Measurements from ENCODE around the gene ARMC5. TPM values are rescaled to one million over a fixed set of nuclear protein-coding genes. Genes with fewer than 3 reads are reported as not detected.

Gene ARMC5
- total RNA-seq, 2 donors from 2014 or later = 8.8 to 10.8 TPM

- no peaks in the 10 kb centered on the region for H3K27me3 ChIP-seq (replicated peaks; ENCODE audit: insufficient read depth)
- no peak overlapping the region for H3K4me3 ChIP-seq
- H3K4me1 ChIP-seq (ENCODE audit: control insufficient read depth in 1 of 2, low read depth in 2 of 2) = peaks cover 6 to 16% of the 10 kb centered on the region in 2 donors
- ATAC-seq (ENCODE audit: insufficient number of reproducible peaks, low FRiP score, low read depth) (no peak), DNase-seq (ENCODE audit: low spot score) (no peak)
- no peaks in the 10 kb centered on the region for H3K9me3 ChIP-seq
- H3K36me3 ChIP-seq = peaks cover 27% of the 10 kb centered on the region
- no peak overlapping the region for H3K27ac ChIP-seq
- TF ChIP-seq, protein P1, sequence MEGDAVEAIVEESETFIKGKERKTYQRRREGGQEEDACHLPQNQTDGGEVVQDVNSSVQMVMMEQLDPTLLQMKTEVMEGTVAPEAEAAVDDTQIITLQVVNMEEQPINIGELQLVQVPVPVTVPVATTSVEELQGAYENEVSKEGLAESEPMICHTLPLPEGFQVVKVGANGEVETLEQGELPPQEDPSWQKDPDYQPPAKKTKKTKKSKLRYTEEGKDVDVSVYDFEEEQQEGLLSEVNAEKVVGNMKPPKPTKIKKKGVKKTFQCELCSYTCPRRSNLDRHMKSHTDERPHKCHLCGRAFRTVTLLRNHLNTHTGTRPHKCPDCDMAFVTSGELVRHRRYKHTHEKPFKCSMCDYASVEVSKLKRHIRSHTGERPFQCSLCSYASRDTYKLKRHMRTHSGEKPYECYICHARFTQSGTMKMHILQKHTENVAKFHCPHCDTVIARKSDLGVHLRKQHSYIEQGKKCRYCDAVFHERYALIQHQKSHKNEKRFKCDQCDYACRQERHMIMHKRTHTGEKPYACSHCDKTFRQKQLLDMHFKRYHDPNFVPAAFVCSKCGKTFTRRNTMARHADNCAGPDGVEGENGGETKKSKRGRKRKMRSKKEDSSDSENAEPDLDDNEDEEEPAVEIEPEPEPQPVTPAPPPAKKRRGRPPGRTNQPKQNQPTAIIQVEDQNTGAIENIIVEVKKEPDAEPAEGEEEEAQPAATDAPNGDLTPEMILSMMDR (IDR thresholded peaks at IDR 0.05) = no peak
These were observed 30.6 kb downstream of the ARMC5 start for GRCh38 chr16:31489616-31490584.

DNA sequence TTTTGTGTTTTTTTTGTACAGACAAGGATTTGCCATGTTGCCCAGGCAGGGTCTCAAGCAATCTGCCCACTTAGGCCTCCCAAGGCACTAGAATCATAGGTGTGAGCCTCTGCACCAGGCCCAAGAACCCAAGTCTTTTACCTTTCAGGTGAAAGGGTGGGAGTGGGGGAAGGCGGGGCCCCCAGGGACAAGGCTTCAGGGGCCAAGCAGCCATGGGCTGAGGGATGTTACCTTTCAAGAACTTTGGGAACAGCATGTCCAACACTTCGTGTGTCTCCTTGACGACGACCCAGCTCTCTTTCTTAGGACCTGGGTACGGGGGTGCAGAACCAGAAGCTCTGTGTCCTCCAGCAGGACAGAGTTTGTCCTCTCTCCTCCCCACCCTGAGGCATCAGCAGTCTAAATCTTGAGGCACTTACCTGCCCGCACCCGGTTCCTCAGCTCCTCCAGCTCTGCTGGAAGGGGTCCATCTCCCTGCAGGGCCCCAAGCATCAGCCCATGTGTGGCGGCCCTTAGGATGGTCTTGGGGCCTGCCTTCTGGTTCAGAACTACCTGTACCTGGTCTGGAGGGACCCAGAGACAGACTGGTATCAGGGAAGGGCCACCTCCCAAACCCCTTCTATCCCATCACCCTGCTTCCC is 32.6 kb downstream of the ARMC5 start:
- Histone ChIP-seq H3K36me3 (peaks cover 36% of the 10 kb centered on the region), H3K27ac (no peak overlapping the region), H3K4me1 (ENCODE audit: control insufficient read depth in 1 of 2, low read depth in 2 of 2) (peaks cover 6 to 16% of the 10 kb centered on the region in 2 donors), H3K4me3 (no peak overlapping the region), H3K27me3 (replicated peaks; ENCODE audit: insufficient read depth) (no peaks in the 10 kb centered on the region), H3K9me3 (no peaks in the 10 kb centered on the region)
- ATAC-seq (ENCODE audit: insufficient number of reproducible peaks, low FRiP score, low read depth) = no peak
- TF ChIP-seq, protein P1 (IDR thresholded peaks at IDR 0.05) = no peak
- DNase-seq (ENCODE audit: low spot score) = no peak

DNA sequence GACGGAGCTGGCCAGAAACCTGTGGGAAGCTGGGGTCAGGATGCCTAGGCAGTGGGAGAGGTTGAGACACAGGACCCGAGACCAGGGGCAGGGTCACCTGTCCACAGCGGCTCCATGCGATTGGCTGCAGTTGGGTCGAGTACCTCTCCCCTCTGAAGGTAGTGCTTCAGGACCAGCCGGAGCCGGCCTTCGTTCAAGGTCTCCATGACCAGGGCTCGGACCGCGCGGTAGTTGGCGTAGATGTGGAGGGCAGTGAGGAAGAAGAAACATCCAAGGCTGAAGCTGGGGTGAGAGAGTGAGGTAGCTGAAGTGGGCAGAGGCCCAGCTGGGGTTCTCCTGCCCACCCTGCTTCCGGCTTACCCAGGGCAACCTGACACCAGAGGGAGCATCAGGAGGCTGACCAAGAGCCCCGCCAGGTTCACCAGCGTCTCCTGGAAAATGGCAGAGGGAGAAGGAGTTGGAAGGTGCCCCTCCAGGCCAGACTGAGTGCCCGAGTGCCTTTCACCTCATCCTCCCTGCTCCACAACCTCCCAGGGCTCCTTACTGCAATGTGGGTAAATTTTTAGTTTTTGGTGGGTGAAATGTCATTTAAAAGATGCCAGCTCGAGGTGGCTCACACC is 34.3 kb downstream of the ARMC5 start:
- H3K4me3 ChIP-seq = no peak overlapping the region
- no peak overlapping the region for H3K27ac ChIP-seq
- H3K27me3 ChIP-seq (replicated peaks; ENCODE audit: insufficient read depth) = no peaks in the 10 kb centered on the region
- TF ChIP-seq, protein P1 (IDR thresholded peaks at IDR 0.05) = no peak
- H3K36me3 ChIP-seq = peaks cover 37% of the 10 kb centered on the region
- no peaks in the 10 kb centered on the region for H3K9me3 ChIP-seq
- peaks cover 0 to under 1% of the 10 kb centered on the region in 2 donors for H3K4me1 ChIP-seq (ENCODE audit: control insufficient read depth in 1 of 2, low read depth in 2 of 2)
- ATAC-seq (ENCODE audit: insufficient number of reproducible peaks, low FRiP score, low read depth) (no peak), DNase-seq (ENCODE audit: low spot score) (no peak)

DNA sequence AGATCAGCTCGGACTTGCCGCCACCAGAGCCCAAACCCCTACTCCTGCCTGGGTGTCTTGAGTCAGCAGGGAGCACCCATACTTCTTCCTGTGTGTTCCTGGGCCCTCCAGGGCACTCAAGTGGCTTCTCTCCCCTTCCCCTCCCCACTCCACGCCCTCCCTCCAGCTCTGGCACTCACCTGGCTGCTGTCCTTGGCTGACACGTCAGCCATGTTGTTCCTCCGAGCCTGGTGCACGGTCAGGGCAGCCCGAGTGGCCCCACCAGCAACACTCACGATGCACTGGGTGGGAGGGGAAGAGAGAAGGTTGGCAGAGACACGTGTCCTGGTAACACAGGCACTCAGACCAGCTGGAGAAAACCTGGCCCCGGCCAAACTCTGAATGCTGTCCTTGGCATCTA is 37.4 kb downstream of the ARMC5 start:
- no peak overlapping the region for H3K27ac ChIP-seq
- no peaks in the 10 kb centered on the region for H3K4me1 ChIP-seq (ENCODE audit: control insufficient read depth in 1 of 2, low read depth in 2 of 2)
- DNase-seq (ENCODE audit: low spot score) (no peak), ATAC-seq (ENCODE audit: insufficient number of reproducible peaks, low FRiP score, low read depth) (no peak)
- peaks cover 38% of the 10 kb centered on the region for H3K36me3 ChIP-seq
- no peak overlapping the region for H3K4me3 ChIP-seq
- no peaks in the 10 kb centered on the region for H3K27me3 ChIP-seq (replicated peaks; ENCODE audit: insufficient read depth)
- TF ChIP-seq, protein P1 (IDR thresholded peaks at IDR 0.05) = no peak
- no peaks in the 10 kb centered on the region for H3K9me3 ChIP-seq

DNA sequence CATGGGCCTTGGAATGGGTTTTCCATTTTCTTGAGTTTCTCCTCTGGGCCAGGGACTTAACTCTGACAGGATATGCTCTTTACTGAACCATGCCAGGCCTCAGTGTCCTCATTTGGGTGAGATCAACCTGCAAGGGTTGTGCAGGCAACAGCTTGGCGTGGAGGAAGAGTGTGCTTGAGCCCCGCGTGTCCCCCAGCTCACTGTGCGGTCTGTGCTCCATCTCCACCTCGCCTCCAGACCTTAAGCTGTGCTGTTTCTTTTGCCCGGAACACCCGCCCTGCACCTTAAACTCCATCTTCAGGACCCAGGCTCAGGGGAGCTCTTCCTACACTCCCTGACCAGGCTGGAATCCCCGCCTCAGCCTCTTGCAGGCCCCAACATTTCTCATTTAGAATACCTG is 39.2 kb downstream of the ARMC5 start:
- peaks cover 21% of the 10 kb centered on the region for H3K36me3 ChIP-seq
- no peak overlapping the region for H3K4me3 ChIP-seq
- TF ChIP-seq, protein P1 (IDR thresholded peaks at IDR 0.05) = no peak
- H3K27me3 ChIP-seq (replicated peaks; ENCODE audit: insufficient read depth) = no peaks in the 10 kb centered on the region
- ATAC-seq (ENCODE audit: insufficient number of reproducible peaks, low FRiP score, low read depth) = no peak
- no peak for DNase-seq (ENCODE audit: low spot score)
- peaks cover 0 to 14% of the 10 kb centered on the region in 2 donors for H3K4me1 ChIP-seq (ENCODE audit: control insufficient read depth in 1 of 2, low read depth in 2 of 2)
- no peaks in the 10 kb centered on the region for H3K9me3 ChIP-seq
- H3K27ac ChIP-seq = no peak overlapping the region

All from thoracic aorta (tissue), 2 donors.